Purkinje cell (primary cell): Measurements from ENCODE around the gene GPX6. TPM values are rescaled to one million over a fixed set of nuclear protein-coding genes. Genes with fewer than 3 reads are reported as not detected.

Experiments used
- polyA plus RNA-seq: library from polyadenylated mRNA; unstranded; fragments of >200 nt; fragmentation: Nextera tagmentation; gene quantifications from 2 replicates; pipeline ENCODE4 v1.2.1, GENCODE V29; 2014

Gene GPX6
- not detected in 2 replicates for polyA plus RNA-seq

GRCh38 chr6:28515676-28516075 lies at the start of gene GPX6:
Gene GPX6 (minus strand): TSS chr6:28515793. CDS start chr6:28515743, 50 bp downstream.

DNA sequence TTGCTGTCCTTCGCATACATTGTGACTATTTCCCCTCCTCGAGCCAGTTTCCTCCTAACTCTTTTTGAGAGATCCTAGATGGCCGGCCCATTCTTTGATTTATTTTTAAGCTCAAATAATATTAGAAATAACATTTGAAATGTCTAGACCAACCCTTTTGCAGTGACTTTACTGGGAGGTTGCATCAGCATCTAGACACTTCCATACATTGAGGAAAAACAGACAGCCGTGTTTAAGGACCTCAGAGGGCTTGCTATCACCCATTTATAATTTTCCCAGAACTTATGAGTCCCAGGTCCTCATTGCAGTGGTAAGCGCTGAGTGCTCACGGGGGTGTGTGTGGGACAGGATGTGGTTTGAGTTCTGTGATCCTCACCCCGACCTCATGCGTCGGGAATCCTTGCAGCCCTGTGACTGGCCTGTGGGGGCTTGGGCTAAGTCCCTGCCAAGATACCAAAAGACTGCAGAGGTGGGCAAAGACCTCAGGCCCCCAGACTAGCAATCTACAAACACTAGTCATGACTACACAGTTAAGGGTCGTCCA lies 10.0 kb upstream of the GPX6 start, which contains the start of gene GPX5:
TSS of gene GPX5 (plus strand) at position 386 of the 544 bp plus-strand sequence. CDS start at position 519, 133 bp downstream.

Other genes starting within 250 kb of the GPX6 start
- gene ZSCAN26, start 248.7 kb downstream of the GPX6 start, polyA plus RNA-seq: 18.7 and 19.7 TPM in 2 replicates
- gene PGBD1, start 234.2 kb downstream of the GPX6 start, polyA plus RNA-seq: 3.1 and 7.1 TPM in 2 replicates
- gene ZSCAN31, start 179.6 kb downstream of the GPX6 start, polyA plus RNA-seq: 2.4 and 5.7 TPM in 2 replicates
- 2.8 TPM in 1 of 2 replicates, not detected in the other for gene ZKSCAN3, start 165.8 kb downstream of the GPX6 start, polyA plus RNA-seq
- gene ZSCAN12, start 116.0 kb downstream of the GPX6 start, polyA plus RNA-seq: 2.2 and 2.8 TPM in 2 replicates
- 1.2 TPM in 1 of 2 replicates, not detected in the other for gene ZSCAN23, start 72.3 kb downstream of the GPX6 start, polyA plus RNA-seq
- not detected in 2 replicates for gene GPX5, start 10.1 kb upstream of the GPX6 start, polyA plus RNA-seq